ENCODE results near the gene MRPS10.

MRPS10 gene

GRCh38 chr6:42190554-42191183 is 27.0 kb downstream of the MRPS10 start:
- TF ChIP-seq, protein P1, sequence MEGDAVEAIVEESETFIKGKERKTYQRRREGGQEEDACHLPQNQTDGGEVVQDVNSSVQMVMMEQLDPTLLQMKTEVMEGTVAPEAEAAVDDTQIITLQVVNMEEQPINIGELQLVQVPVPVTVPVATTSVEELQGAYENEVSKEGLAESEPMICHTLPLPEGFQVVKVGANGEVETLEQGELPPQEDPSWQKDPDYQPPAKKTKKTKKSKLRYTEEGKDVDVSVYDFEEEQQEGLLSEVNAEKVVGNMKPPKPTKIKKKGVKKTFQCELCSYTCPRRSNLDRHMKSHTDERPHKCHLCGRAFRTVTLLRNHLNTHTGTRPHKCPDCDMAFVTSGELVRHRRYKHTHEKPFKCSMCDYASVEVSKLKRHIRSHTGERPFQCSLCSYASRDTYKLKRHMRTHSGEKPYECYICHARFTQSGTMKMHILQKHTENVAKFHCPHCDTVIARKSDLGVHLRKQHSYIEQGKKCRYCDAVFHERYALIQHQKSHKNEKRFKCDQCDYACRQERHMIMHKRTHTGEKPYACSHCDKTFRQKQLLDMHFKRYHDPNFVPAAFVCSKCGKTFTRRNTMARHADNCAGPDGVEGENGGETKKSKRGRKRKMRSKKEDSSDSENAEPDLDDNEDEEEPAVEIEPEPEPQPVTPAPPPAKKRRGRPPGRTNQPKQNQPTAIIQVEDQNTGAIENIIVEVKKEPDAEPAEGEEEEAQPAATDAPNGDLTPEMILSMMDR (IDR thresholded peaks at IDR 0.05) = no peak

DNA sequence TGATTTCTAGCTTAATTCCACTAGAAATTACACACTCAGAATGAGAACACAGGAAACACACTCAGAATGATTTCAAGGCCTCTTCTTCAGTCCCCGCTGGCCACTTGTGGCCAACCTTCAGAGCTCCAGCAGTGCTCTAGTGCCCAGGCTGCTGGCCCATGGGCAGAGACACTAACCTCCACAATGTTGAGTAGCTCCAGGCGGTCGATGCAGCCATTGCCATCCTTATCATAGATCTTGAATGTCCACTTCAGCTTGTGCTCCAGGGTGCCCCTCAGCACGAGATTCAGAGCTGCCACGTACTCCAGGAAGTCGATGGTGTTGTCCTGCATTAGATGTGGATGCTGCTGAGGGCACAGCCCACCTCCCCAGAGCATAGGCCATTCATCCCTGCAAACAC is 29.3 kb downstream of the MRPS10 start:
- TF ChIP-seq, protein P1 (IDR thresholded peaks at IDR 0.05) = no peak

DNA sequence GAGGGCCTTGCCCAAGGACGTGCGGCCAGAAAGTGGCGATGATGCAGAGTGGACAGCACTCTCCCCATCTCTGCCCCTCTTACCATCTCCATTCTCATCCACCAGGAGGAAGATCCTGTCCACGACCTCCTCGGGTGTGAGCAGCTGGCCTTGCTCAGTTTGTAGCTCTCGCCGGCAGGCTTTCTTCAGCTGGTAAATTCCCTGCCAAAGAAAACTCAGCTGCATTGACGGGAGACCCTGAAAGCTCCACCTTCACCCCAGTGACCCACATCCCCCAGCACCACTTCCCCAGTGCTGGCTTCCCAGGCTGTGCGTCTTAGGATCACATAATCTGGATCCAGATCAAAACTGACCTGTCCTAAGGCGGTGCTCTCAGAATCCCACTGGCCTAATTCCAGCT is 32.1 kb downstream of the MRPS10 start:
- TF ChIP-seq, protein P1 (IDR thresholded peaks at IDR 0.05) = no peak

DNA sequence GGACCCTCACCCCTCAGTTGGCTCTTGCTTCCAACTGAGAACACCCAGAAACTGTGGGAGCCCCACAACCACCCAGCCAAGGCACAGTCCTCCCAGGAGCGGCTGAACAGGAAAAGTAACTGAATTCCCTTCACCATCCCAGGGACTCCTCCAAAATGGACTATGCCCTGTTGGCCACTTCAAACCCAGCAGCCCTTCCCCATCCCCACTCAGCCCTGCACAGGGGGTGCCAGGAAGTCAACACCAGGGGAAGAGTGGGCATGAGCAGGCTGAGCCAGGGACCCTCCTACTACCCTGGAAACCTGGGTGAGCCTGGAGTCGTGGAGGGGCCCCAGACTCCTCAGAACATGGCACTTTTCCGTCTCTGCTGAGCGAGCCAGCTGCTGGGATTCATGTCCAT is 33.2 kb downstream of the MRPS10 start:
- TF ChIP-seq, protein P1 (IDR thresholded peaks at IDR 0.05) = no peak

DNA sequence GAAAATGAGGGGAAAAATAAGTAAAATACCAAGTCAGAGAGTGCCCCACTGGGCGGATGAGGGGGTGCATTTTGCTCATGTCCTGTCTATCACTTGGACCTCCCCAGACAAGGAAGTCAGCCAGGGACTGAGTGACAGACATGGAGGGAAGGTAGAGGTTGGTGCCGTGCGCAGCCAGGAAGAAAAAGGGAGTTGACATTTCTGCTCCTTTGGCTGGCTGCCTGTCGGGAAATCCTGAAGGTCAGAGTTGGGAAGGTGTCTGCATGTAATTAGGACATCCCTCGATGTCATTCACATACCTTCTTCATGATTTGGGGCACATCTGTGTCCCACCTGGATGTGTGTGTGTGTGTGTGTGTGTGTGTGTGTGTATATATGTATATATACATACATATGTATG is 35.6 kb downstream of the MRPS10 start:
- TF ChIP-seq, protein P1 (IDR thresholded peaks at IDR 0.05) = no peak

DNA sequence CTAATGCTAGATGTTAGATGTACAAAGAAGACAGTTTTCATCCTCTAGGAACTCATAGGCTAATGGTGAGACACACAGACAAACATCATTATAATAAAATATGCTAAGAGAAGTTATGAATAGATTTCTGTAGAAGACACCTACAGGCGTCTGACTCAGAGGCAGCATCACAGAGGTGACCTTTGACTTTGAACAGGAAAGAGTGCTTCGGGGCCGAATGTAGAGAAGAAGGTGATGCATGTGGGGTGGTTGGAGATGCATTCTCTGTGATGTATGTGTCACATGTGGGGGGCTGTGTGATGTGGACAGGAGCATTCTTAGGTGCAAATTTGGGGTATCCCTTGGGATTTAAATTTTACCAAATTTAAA is 37.7 kb downstream of the MRPS10 start:
- TF ChIP-seq, protein P1 (IDR thresholded peaks at IDR 0.05) = no peak

DNA sequence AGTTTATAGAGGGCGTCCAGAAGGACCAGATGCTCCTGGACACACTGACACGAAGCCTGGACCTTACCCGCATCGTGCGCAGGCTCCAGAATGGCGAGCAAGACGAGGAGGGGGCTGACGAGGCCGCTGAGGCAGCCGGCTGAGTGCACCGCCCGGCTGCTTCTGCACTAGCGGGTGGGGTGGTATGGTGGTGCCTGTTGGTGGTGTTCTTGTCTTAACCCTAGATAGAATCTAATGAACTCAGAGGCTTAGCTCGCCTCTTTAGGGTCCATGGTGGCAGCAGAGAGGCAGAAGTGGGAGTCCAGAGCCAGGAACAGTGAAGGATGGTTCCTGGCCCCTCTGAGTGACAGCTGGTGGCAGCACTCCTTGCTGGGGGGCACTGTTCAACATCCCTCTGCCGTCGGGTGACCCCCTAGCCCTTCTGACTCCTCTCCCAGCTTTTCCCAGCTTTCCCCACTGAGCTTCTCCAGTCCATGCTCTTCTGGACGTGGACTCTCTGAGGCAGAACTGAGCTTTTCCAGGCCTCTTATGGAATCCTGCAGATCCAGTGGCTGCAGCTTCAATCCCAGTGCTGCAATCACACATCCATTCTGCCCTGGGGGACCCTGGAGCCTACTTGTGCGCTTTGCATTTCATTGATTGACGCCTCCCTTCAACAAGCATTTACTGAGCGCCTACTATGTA is 38.3 kb downstream of the MRPS10 start:
- TF ChIP-seq, protein P1 (IDR thresholded peaks at IDR 0.05) = no peak

All from LNCAP (cell line).